H1 (cell line): ENCODE data around the gene RRBP1. TPM values are rescaled to one million over a fixed set of nuclear protein-coding genes. Genes with fewer than 3 reads are reported as not detected.

ENCODE experiments used
- CEBPB ChIP-seq: IDR thresholded peaks from 2 replicates; pipeline ENCODE4 v1.6.1; 2012; ENCODE audit warnings: low read depth, low read length
- KDM5A ChIP-seq: fragments of 200-600 bp; IDR thresholded peaks from 2 replicates; pipeline ENCODE4 v1.7.1; 2012; ENCODE audit warnings: mild to moderate bottlenecking, low read length, inconsistent platforms, mixed read lengths
- PHF8 ChIP-seq: fragments of 200-600 bp; sonication (generic); conservative IDR thresholded peaks from 2 replicates; pipeline ENCODE4 v1.7.1; 2012; ENCODE audit warnings: low read depth, mild to moderate bottlenecking, inconsistent platforms, low read length, moderate library complexity
- RXRA ChIP-seq: IDR thresholded peaks from 2 replicates; pipeline ENCODE4 v1.6.1; 2011; ENCODE audit warnings: low read depth, mild to moderate bottlenecking, low read length, moderate library complexity; ENCODE audit not compliant: insufficient read depth
- SP4 ChIP-seq: IDR thresholded peaks from 2 replicates; pipeline ENCODE4 v1.6.1; 2012; ENCODE audit warnings: low read length, inconsistent platforms
- polyA plus RNA-seq, 7 experiments: library from polyadenylated mRNA; depleted of rRNA in 3 of 7; stranded (reverse) in 5 of 7; unstranded in 2 of 7; fragments of >200 nt in 5 of 7; fragments of 200-250 nt in 2 of 7; gene quantifications; 1 replicate in 5 of 7; 2 replicates in 1 of 7; 4 replicates in 1 of 7; pipeline versions ENCODE4 v1.2.1 to v1.2.3, GENCODE V29; 2011 to 2013; ENCODE audit warnings: missing spikeins in 2 of 7, mixed read lengths in 2 of 7
- total RNA-seq: library from RNA; stranded (reverse); fragmentation: NEBNext Ultra II Directional; extraction: Animal tissue kit (Norgen Biotek cat#: 25700); gene quantifications from 2 replicates; pipeline ENCODE4 v1.2.1, GENCODE V29; 2021
- TF ChIP-seq, protein P1 (sequence below): fragments of 300-600 bp; sonication (generic); IDR thresholded peaks from 2 replicates; pipeline ENCODE4 v1.7.1; 2012; ENCODE audit warnings: low read length, moderate library complexity, mild to moderate bottlenecking, inconsistent platforms; ENCODE audit not compliant: insufficient replicate concordance

The RRBP1 gene
- total and polyA plus RNA-seq, 2 of the 8 experiments (the other 6 are each of a cell fraction or from before 2014, with no cell fraction given), result 15.9 to 157 TPM

DNA sequence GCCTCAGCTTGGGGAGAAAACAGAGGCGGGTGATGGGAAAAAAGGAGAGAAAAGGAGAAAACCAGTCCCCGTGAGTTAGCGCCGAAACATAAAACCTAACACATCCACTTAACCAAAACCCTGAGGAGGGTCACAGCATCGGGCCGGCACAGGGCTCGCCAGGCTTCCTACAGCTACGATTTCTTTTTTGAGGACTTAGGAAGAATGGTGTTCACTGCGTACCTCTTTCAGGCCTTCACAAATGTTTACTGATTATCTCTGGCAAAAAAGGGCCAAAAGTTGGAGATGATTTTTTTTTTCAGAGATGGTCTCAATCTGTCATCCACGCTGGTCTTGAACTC, 63.4 kb downstream of the RRBP1 start (continued):
- TF ChIP-seq, protein P1, sequence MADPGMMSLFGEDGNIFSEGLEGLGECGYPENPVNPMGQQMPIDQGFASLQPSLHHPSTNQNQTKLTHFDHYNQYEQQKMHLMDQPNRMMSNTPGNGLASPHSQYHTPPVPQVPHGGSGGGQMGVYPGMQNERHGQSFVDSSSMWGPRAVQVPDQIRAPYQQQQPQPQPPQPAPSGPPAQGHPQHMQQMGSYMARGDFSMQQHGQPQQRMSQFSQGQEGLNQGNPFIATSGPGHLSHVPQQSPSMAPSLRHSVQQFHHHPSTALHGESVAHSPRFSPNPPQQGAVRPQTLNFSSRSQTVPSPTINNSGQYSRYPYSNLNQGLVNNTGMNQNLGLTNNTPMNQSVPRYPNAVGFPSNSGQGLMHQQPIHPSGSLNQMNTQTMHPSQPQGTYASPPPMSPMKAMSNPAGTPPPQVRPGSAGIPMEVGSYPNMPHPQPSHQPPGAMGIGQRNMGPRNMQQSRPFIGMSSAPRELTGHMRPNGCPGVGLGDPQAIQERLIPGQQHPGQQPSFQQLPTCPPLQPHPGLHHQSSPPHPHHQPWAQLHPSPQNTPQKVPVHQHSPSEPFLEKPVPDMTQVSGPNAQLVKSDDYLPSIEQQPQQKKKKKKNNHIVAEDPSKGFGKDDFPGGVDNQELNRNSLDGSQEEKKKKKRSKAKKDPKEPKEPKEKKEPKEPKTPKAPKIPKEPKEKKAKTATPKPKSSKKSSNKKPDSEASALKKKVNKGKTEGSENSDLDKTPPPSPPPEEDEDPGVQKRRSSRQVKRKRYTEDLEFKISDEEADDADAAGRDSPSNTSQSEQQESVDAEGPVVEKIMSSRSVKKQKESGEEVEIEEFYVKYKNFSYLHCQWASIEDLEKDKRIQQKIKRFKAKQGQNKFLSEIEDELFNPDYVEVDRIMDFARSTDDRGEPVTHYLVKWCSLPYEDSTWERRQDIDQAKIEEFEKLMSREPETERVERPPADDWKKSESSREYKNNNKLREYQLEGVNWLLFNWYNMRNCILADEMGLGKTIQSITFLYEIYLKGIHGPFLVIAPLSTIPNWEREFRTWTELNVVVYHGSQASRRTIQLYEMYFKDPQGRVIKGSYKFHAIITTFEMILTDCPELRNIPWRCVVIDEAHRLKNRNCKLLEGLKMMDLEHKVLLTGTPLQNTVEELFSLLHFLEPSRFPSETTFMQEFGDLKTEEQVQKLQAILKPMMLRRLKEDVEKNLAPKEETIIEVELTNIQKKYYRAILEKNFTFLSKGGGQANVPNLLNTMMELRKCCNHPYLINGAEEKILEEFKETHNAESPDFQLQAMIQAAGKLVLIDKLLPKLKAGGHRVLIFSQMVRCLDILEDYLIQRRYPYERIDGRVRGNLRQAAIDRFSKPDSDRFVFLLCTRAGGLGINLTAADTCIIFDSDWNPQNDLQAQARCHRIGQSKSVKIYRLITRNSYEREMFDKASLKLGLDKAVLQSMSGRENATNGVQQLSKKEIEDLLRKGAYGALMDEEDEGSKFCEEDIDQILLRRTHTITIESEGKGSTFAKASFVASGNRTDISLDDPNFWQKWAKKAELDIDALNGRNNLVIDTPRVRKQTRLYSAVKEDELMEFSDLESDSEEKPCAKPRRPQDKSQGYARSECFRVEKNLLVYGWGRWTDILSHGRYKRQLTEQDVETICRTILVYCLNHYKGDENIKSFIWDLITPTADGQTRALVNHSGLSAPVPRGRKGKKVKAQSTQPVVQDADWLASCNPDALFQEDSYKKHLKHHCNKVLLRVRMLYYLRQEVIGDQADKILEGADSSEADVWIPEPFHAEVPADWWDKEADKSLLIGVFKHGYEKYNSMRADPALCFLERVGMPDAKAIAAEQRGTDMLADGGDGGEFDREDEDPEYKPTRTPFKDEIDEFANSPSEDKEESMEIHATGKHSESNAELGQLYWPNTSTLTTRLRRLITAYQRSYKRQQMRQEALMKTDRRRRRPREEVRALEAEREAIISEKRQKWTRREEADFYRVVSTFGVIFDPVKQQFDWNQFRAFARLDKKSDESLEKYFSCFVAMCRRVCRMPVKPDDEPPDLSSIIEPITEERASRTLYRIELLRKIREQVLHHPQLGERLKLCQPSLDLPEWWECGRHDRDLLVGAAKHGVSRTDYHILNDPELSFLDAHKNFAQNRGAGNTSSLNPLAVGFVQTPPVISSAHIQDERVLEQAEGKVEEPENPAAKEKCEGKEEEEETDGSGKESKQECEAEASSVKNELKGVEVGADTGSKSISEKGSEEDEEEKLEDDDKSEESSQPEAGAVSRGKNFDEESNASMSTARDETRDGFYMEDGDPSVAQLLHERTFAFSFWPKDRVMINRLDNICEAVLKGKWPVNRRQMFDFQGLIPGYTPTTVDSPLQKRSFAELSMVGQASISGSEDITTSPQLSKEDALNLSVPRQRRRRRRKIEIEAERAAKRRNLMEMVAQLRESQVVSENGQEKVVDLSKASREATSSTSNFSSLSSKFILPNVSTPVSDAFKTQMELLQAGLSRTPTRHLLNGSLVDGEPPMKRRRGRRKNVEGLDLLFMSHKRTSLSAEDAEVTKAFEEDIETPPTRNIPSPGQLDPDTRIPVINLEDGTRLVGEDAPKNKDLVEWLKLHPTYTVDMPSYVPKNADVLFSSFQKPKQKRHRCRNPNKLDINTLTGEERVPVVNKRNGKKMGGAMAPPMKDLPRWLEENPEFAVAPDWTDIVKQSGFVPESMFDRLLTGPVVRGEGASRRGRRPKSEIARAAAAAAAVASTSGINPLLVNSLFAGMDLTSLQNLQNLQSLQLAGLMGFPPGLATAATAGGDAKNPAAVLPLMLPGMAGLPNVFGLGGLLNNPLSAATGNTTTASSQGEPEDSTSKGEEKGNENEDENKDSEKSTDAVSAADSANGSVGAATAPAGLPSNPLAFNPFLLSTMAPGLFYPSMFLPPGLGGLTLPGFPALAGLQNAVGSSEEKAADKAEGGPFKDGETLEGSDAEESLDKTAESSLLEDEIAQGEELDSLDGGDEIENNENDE, result no peak
- TF ChIP-seq PHF8, result no peak
- no peak for TF ChIP-seq CEBPB
- TF ChIP-seq RXRA, result no peak
- no peak for TF ChIP-seq KDM5A
- no peak for TF ChIP-seq SP4
